ENCODE results near the gene MACROD2. TPM values are rescaled to one million over a fixed set of nuclear protein-coding genes. Genes with fewer than 3 reads are reported as not detected.

Gene MACROD2
- total and polyA plus RNA-seq, 2 experiments from 2014 or later = 2.8 to 4.3 TPM

DNA sequence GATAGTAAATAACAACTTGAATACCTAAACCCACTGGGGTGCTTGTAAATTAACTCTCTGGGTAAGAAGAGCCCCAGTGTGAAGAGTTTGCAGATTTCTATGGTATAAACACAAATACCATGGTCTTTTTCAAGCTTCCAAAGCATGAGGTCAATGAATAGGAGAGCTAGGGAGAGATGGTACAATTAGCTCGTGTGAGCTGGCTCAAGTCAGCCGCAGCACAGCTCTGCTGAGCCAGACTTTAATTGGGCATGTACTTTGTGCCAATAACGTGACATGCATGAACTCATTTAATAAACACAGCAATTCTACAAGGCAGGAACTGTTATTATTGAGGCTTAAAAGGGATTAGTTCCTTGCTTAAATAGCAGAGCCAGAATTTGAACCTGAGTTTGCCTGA lies 1893.7 kb downstream of the MACROD2 start:
- H3K4me2 ChIP-seq = peak overlapping the region; percentile 62; the same call in 1 of the 2 replicates
- H3K36me3 Mint-ChIP-seq (ENCODE audit: low read depth) = peaks cover 3% of the 10 kb centered on the region; the same call in 1 of the 3 replicates
- no peak overlapping the region for H3K4me3 Mint-ChIP-seq
- no peaks in the 10 kb centered on the region for H3K27me3 Mint-ChIP-seq (ENCODE audit: insufficient read depth, low read depth, poor library complexity)
- H3K9me2 ChIP-seq (ENCODE audit: insufficient read depth) = peaks cover 11% of the 10 kb centered on the region; the same call in 1 of the 2 replicates
- H3K4me3 ChIP-seq = no peak overlapping the region
- peak overlapping the region; percentile 11; the same call in 1 of the 2 replicates for H3K27ac Mint-ChIP-seq
- H3K4me1 Mint-ChIP-seq = peaks cover 18% of the 10 kb centered on the region
- TF ChIP-seq ZNF331 (CRISPR knock-in tag; IDR thresholded peaks at IDR 0.05; ENCODE audit: low read depth) (no peak), POLR2AphosphoS5 (IDR thresholded peaks at IDR 0.05; ENCODE audit: low read depth) (no peak), EZH2 (IDR thresholded peaks at IDR 0.05; ENCODE audit: low read depth, unreplicated experiment) (no peak), JUNB (IDR thresholded peaks at IDR 0.05; ENCODE audit: unreplicated experiment) (no peak), NANOG (IDR thresholded peaks at IDR 0.05; ENCODE audit: borderline replicate concordance) (no peak), STAT1 (IDR thresholded peaks at IDR 0.05; ENCODE audit: unreplicated experiment) (no peak), EZH2phosphoT487 (IDR thresholded peaks at IDR 0.05; ENCODE audit: unreplicated experiment) (no peak), CREB1 (CRISPR knock-in tag; IDR thresholded peaks at IDR 0.05; ENCODE audit: low read depth) (no peak), ZNF114 (CRISPR knock-in tag; IDR thresholded peaks at IDR 0.05) (no peak)
- TF ChIP-seq, protein P1, sequence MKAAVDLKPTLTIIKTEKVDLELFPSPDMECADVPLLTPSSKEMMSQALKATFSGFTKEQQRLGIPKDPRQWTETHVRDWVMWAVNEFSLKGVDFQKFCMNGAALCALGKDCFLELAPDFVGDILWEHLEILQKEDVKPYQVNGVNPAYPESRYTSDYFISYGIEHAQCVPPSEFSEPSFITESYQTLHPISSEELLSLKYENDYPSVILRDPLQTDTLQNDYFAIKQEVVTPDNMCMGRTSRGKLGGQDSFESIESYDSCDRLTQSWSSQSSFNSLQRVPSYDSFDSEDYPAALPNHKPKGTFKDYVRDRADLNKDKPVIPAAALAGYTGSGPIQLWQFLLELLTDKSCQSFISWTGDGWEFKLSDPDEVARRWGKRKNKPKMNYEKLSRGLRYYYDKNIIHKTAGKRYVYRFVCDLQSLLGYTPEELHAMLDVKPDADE (IDR thresholded peaks at IDR 0.05) = no peak
- TF ChIP-seq, protein P2, sequence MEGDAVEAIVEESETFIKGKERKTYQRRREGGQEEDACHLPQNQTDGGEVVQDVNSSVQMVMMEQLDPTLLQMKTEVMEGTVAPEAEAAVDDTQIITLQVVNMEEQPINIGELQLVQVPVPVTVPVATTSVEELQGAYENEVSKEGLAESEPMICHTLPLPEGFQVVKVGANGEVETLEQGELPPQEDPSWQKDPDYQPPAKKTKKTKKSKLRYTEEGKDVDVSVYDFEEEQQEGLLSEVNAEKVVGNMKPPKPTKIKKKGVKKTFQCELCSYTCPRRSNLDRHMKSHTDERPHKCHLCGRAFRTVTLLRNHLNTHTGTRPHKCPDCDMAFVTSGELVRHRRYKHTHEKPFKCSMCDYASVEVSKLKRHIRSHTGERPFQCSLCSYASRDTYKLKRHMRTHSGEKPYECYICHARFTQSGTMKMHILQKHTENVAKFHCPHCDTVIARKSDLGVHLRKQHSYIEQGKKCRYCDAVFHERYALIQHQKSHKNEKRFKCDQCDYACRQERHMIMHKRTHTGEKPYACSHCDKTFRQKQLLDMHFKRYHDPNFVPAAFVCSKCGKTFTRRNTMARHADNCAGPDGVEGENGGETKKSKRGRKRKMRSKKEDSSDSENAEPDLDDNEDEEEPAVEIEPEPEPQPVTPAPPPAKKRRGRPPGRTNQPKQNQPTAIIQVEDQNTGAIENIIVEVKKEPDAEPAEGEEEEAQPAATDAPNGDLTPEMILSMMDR (conservative IDR thresholded peaks at IDR 0.05; ENCODE audit: low read depth in 2 of 2) = no peak
- TF ChIP-seq, protein P3, sequence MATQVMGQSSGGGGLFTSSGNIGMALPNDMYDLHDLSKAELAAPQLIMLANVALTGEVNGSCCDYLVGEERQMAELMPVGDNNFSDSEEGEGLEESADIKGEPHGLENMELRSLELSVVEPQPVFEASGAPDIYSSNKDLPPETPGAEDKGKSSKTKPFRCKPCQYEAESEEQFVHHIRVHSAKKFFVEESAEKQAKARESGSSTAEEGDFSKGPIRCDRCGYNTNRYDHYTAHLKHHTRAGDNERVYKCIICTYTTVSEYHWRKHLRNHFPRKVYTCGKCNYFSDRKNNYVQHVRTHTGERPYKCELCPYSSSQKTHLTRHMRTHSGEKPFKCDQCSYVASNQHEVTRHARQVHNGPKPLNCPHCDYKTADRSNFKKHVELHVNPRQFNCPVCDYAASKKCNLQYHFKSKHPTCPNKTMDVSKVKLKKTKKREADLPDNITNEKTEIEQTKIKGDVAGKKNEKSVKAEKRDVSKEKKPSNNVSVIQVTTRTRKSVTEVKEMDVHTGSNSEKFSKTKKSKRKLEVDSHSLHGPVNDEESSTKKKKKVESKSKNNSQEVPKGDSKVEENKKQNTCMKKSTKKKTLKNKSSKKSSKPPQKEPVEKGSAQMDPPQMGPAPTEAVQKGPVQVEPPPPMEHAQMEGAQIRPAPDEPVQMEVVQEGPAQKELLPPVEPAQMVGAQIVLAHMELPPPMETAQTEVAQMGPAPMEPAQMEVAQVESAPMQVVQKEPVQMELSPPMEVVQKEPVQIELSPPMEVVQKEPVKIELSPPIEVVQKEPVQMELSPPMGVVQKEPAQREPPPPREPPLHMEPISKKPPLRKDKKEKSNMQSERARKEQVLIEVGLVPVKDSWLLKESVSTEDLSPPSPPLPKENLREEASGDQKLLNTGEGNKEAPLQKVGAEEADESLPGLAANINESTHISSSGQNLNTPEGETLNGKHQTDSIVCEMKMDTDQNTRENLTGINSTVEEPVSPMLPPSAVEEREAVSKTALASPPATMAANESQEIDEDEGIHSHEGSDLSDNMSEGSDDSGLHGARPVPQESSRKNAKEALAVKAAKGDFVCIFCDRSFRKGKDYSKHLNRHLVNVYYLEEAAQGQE (IDR thresholded peaks at IDR 0.05; ENCODE audit: unreplicated experiment) = no peak
- TF ChIP-seq, protein P4, sequence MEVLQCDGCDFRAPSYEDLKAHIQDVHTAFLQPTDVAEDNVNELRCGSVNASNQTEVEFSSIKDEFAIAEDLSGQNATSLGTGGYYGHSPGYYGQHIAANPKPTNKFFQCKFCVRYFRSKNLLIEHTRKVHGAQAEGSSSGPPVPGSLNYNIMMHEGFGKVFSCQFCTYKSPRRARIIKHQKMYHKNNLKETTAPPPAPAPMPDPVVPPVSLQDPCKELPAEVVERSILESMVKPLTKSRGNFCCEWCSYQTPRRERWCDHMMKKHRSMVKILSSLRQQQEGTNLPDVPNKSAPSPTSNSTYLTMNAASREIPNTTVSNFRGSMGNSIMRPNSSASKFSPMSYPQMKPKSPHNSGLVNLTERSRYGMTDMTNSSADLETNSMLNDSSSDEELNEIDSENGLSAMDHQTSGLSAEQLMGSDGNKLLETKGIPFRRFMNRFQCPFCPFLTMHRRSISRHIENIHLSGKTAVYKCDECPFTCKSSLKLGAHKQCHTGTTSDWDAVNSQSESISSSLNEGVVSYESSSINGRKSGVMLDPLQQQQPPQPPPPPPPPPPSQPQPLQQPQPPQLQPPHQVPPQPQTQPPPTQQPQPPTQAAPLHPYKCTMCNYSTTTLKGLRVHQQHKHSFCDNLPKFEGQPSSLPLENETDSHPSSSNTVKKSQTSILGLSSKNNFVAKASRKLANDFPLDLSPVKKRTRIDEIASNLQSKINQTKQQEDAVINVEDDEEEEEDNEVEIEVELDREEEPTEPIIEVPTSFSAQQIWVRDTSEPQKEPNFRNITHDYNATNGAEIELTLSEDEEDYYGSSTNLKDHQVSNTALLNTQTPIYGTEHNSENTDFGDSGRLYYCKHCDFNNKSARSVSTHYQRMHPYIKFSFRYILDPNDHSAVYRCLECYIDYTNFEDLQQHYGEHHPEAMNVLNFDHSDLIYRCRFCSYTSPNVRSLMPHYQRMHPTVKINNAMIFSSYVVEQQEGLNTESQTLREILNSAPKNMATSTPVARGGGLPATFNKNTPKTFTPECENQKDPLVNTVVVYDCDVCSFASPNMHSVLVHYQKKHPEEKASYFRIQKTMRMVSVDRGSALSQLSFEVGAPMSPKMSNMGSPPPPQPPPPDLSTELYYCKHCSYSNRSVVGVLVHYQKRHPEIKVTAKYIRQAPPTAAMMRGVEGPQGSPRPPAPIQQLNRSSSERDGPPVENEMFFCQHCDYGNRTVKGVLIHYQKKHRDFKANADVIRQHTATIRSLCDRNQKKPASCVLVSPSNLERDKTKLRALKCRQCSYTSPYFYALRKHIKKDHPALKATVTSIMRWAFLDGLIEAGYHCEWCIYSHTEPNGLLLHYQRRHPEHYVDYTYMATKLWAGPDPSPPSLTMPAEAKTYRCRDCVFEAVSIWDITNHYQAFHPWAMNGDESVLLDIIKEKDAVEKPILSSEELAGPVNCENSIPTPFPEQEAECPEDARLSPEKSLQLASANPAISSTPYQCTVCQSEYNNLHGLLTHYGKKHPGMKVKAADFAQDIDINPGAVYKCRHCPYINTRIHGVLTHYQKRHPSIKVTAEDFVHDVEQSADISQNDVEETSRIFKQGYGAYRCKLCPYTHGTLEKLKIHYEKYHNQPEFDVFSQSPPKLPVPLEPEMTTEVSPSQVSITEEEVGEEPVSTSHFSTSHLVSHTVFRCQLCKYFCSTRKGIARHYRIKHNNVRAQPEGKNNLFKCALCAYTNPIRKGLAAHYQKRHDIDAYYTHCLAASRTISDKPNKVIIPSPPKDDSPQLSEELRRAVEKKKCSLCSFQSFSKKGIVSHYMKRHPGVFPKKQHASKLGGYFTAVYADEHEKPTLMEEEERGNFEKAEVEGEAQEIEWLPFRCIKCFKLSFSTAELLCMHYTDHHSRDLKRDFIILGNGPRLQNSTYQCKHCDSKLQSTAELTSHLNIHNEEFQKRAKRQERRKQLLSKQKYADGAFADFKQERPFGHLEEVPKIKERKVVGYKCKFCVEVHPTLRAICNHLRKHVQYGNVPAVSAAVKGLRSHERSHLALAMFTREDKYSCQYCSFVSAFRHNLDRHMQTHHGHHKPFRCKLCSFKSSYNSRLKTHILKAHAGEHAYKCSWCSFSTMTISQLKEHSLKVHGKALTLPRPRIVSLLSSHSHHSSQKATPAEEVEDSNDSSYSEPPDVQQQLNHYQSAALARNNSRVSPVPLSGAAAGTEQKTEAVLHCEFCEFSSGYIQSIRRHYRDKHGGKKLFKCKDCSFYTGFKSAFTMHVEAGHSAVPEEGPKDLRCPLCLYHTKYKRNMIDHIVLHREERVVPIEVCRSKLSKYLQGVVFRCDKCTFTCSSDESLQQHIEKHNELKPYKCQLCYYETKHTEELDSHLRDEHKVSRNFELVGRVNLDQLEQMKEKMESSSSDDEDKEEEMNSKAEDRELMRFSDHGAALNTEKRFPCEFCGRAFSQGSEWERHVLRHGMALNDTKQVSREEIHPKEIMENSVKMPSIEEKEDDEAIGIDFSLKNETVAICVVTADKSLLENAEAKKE (CRISPR knock-in tag; IDR thresholded peaks at IDR 0.05) = no peak
- H3K9me3 Mint-ChIP-seq = peaks cover 8% of the 10 kb centered on the region
- ATAC-seq (peak; percentile 56; the same call in 2 of the 3 replicates), DNase-seq (ENCODE audit: low spot score) (no peak)
- H3K4me1 ChIP-seq (ENCODE audit: insufficient read depth) = peaks cover 13% of the 10 kb centered on the region
- no peaks in the 10 kb centered on the region for H3K36me3 ChIP-seq (ENCODE audit: insufficient read depth)
- H3K79me2 ChIP-seq (replicated peaks; ENCODE audit: insufficient read depth) = no peaks in the 10 kb centered on the region
- no peaks in the 10 kb centered on the region for H4K20me1 ChIP-seq (replicated peaks; ENCODE audit: insufficient read depth)
- H3K27me3 ChIP-seq (ENCODE audit: insufficient read depth) = no peaks in the 10 kb centered on the region
- no peak overlapping the region for H3K27ac ChIP-seq (ENCODE audit: low read depth)
- H3F3A ChIP-seq (replicated peaks; ENCODE audit: low read depth) = no peaks in the 10 kb centered on the region
- H2AFZ ChIP-seq = peak overlapping the region; percentile 12; the same call in 1 of the 2 replicates

All from GM23338 (cell line).